Loucy (cell line): Measurements from ENCODE around the gene KXD1.
"Not testable (repeated sequence)": the region's sequence is repeated elsewhere in the genome, so short reads cannot be mapped to it uniquely, and the experiment has no call there.

Experiments
- H2AFZ ChIP-seq: fragments of 200-600 bp; sonication (generic); 2 replicates; pipeline ENCODE4 v1.6.0; 2016; ENCODE audit warnings: antibody characterized with exemption, mild to moderate bottlenecking, low read length, moderate library complexity
- H3F3A ChIP-seq: fragments of 200-600 bp; 2 replicates; pipeline ENCODE4 v1.6.0; 2016; ENCODE audit warnings: antibody characterized with exemption, low read depth, mild to moderate bottlenecking
- H3K27me3 ChIP-seq: fragments of 200-600 bp; sonication (generic); 2 replicates; pipeline ENCODE4 v1.6.1; 2014; ENCODE audit warnings: low read length, mild to moderate bottlenecking; ENCODE audit not compliant: insufficient read depth, poor library complexity, severe bottlenecking
- H3K36me3 ChIP-seq: fragments of 200-600 bp; sonication (generic); 2 replicates; pipeline ENCODE4 v1.6.1; 2016; ENCODE audit warnings: low read length; ENCODE audit not compliant: insufficient read depth
- H3K4me1 ChIP-seq: fragments of 200-600 bp; sonication (generic); 2 replicates; pipeline ENCODE4 v1.5.1; 2014; ENCODE audit warnings: low read length, mild to moderate bottlenecking; ENCODE audit not compliant: insufficient read depth, poor library complexity, severe bottlenecking
- H3K4me2 ChIP-seq: fragments of 200-600 bp; sonication (generic); 2 replicates; pipeline ENCODE4 v1.6.0; 2014; ENCODE audit warnings: antibody characterized with exemption, low read length, low read depth, mild to moderate bottlenecking; ENCODE audit not compliant: poor library complexity, severe bottlenecking
- H3K4me3 ChIP-seq: fragments of 200-600 bp; sonication (generic); 2 replicates; pipeline ENCODE4 v1.5.1; 2014; ENCODE audit warnings: low read length, mild to moderate bottlenecking, mixed read lengths; ENCODE audit not compliant: poor library complexity, severe bottlenecking
- H3K79me2 ChIP-seq: fragments of 200-600 bp; sonication (generic); 2 replicates; pipeline ENCODE4 v1.6.1; 2014; ENCODE audit warnings: low read length; ENCODE audit not compliant: insufficient read depth
- H3K9ac ChIP-seq: fragments of 200-600 bp; sonication (generic); 2 replicates; pipeline ENCODE4 v1.6.0; 2014; ENCODE audit warnings: mild to moderate bottlenecking, low read depth, low read length, moderate library complexity; ENCODE audit not compliant: poor library complexity, severe bottlenecking
- H3K9me2 ChIP-seq: fragments of 200-600 bp; sonication (generic); replicated peaks from 2 replicates; pipeline ENCODE4 v1.6.1; 2016; ENCODE audit warnings: low read depth, low read length, mixed read lengths
- H3K9me3 ChIP-seq: fragments of 200-600 bp; sonication (generic); 2 replicates; pipeline ENCODE4 v1.6.1; 2014; ENCODE audit warnings: mild to moderate bottlenecking, antibody characterized with exemption, low read length, low read depth; ENCODE audit not compliant: insufficient read depth
- H4K20me1 ChIP-seq: fragments of 200-600 bp; sonication (generic); 2 replicates; pipeline ENCODE4 v1.6.0; 2014; ENCODE audit warnings: antibody characterized with exemption, low read length, mild to moderate bottlenecking; ENCODE audit not compliant: insufficient read depth, poor library complexity, severe bottlenecking
- CTCF ChIP-seq: fragments of 200-600 bp; sonication (generic); conservative IDR thresholded peaks from 2 replicates; pipeline ENCODE4 v1.5.1; 2014; ENCODE audit warnings: mild to moderate bottlenecking, antibody characterized with exemption, low read length
- EZH2phosphoT487 ChIP-seq: fragments of 200-600 bp; IDR thresholded peaks from 2 replicates; pipeline ENCODE4 v1.6.1; 2018; ENCODE audit warnings: antibody characterized with exemption, mild to moderate bottlenecking, moderate library complexity, borderline replicate concordance

The KXD1 gene

GRCh38 chr19:18538115-18538514, 19.6 kb upstream of the KXD1 start:
- Histone ChIP-seq H3K4me2 (no peak overlapping the region), H3K79me2 (peaks cover 19% of the 10 kb centered on the region), H3K27me3 (no peaks in the 10 kb centered on the region), H3F3A (no peaks in the 10 kb centered on the region), H3K4me1 (peaks cover 12% of the 10 kb centered on the region), H4K20me1 (peaks cover 10% of the 10 kb centered on the region), H3K9ac (no peak overlapping the region), H3K9me2 (no peaks in the 10 kb centered on the region), H3K4me3 (no peak overlapping the region), H3K9me3 (no peaks in the 10 kb centered on the region), H2AFZ (no peak overlapping the region), H3K36me3 (peaks cover 4% of the 10 kb centered on the region; the same call in 1 of the 2 replicates)
- TF ChIP-seq EZH2phosphoT487, result no peak
- TF ChIP-seq CTCF, result no peak

GRCh38 chr19:18539372-18539771, 18.3 kb upstream of the KXD1 start:
- H3K27me3 ChIP-seq, result no peaks in the 10 kb centered on the region
- H2AFZ ChIP-seq, result no peak overlapping the region
- H3K79me2 ChIP-seq, result peaks cover 19% of the 10 kb centered on the region
- H3K4me1 ChIP-seq, result peaks cover 19% of the 10 kb centered on the region
- H3K36me3 ChIP-seq, result peaks cover 4% of the 10 kb centered on the region; the same call in 1 of the 2 replicates
- H3K9ac ChIP-seq, result no peak overlapping the region
- H3F3A ChIP-seq, result no peaks in the 10 kb centered on the region
- no peak for TF ChIP-seq CTCF
- TF ChIP-seq EZH2phosphoT487, result no peak
- no peak overlapping the region for H3K4me3 ChIP-seq
- no peak overlapping the region for H3K4me2 ChIP-seq
- H3K9me2 ChIP-seq, result no peaks in the 10 kb centered on the region
- peaks cover 10% of the 10 kb centered on the region for H4K20me1 ChIP-seq
- H3K9me3 ChIP-seq, result no peaks in the 10 kb centered on the region

- peaks cover 20% of the 10 kb centered on the region for H3K4me1 ChIP-seq
- H3K9me3 ChIP-seq, H3K36me3 ChIP-seq, H3K4me2 ChIP-seq, H3K9ac ChIP-seq, H3K27me3 ChIP-seq, H3F3A ChIP-seq, H2AFZ ChIP-seq, H3K9me2 ChIP-seq, H3K4me3 ChIP-seq: not testable (repeated sequence)
- H3K79me2 ChIP-seq, result peaks cover 19% of the 10 kb centered on the region
- peaks cover 10% of the 10 kb centered on the region for H4K20me1 ChIP-seq
These were observed 17.5 kb upstream of the KXD1 start for GRCh38 chr19:18540200-18540599.

GRCh38 chr19:18541258-18541991, 16.2 kb upstream of the KXD1 start:
- Histone ChIP-seq H3K4me2 (peak overlapping the region; percentile 100), H4K20me1 (peaks cover 10% of the 10 kb centered on the region), H2AFZ (no peak overlapping the region), H3K27me3 (no peaks in the 10 kb centered on the region), H3K9me2 (no peaks in the 10 kb centered on the region), H3K4me3 (peak overlapping the region; percentile 97), H3K36me3 (peaks cover 4% of the 10 kb centered on the region; the same call in 1 of the 2 replicates), H3K9me3 (no peaks in the 10 kb centered on the region), H3K4me1 (peaks cover 20% of the 10 kb centered on the region), H3K79me2 (peaks cover 19% of the 10 kb centered on the region), H3K9ac (peak overlapping the region; percentile 87), H3F3A (no peaks in the 10 kb centered on the region)
- TF ChIP-seq EZH2phosphoT487 (no peak), CTCF (no peak)
